Activated T-cell treated with anti-CD3 and anti-CD28 coated beads, Interleukin-2, amount 50 U/mL, for 1 hour (primary cell): Measurements from ENCODE around the gene NTN4.
"Not testable (repeated sequence)": the region's sequence is repeated elsewhere in the genome, so short reads cannot be mapped to it uniquely, and the experiment has no call there.

Experiments used
- DNase-seq: peaks from one replicate; pipeline ENCODE4 v3.0.0-alpha.2; 2020

The NTN4 gene

GRCh38 chr12:95742586-95742985, 48.0 kb downstream of the NTN4 start:
- no peak for DNase-seq

DNA sequence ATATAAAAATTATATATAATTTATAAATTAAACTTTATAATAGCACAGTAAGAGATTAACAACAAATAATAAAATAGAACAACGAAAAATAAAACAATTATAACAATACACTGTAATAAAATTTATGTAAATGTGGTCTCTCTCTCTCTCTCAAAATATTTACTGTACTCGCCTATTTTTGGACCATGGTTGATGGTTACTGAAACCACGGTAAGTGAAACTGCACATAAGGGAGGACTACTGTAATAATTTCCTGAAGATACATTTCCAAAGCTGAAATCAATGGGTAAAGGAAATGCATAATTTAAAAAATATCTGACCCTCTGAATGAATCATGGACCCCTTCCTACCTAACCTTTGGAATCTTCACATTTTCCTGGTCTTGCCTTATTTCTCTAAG, 48.9 kb downstream of the NTN4 start:
- DNase-seq = no peak

DNA sequence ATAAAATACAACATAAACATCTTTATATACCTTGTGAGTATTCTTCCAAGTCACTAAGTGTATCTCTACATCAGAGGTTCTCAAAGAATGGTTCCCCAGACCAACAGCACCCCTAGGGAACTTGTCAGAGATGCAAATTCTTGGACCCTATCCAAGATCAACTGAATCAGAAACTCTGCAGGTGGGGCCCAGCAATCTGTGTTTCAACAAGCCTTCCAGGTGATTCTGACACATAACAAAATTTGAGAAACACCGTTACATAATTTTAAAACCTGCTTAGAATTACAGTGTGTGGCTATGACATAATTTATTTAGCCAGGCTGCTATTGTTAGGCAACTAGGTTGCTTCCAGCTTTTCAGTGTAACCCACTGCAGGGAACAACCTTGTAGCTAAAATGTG, 49.8 kb downstream of the NTN4 start:
- no peak for DNase-seq

GRCh38 chr12:95739561-95740313, 50.8 kb downstream of the NTN4 start:
- DNase-seq = no peak

GRCh38 chr12:95738024-95738611, 52.4 kb downstream of the NTN4 start:
- no peak for DNase-seq

- DNase-seq = no peak
Measured at GRCh38 chr12:95736631-95737030, 53.9 kb downstream of the NTN4 start.

DNA sequence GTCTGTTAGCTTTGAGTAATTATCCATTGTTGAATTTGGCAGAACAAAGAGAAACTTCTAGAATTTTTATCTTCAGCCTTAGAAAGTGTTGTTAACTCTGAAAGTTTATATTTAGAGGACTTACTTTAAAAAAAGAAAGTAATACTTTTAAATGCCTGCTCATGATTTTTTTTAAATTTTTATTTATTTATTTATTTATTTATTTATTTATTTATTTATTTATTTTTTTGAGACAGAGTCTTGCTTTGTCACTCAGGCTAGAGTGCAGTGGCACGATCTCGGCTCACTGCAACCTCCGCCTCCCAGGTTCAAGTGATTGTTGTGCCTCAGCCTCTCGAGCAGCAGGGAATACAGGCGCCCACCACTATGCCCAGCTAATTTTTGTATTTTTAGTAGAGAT, 54.8 kb downstream of the NTN4 start:
- DNase-seq = not testable (repeated sequence)

- no peak for DNase-seq
Measured at GRCh38 chr12:95733141-95733825, 57.3 kb downstream of the NTN4 start.

- no peak for DNase-seq
Measured at GRCh38 chr12:95731519-95731958, 59.0 kb downstream of the NTN4 start.

DNA sequence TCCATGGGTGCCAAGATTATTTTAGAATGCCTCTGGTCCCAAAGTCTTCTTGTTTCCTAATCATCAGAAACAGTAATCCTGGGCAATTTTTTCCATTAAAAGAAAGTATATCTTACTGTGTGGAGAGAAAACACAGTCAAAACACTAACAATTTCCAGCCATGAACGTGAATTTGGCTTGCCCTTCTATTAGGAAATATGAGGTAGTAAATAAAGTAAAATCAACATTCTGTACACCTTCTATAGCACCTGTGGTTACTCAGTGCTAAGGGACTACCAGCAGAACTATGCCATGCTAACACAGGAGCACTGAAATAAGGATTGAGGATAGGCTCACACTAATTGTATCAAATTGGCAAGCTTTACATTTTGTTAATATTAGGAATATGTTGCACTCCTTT, 60.1 kb downstream of the NTN4 start:
- DNase-seq = no peak

DNA sequence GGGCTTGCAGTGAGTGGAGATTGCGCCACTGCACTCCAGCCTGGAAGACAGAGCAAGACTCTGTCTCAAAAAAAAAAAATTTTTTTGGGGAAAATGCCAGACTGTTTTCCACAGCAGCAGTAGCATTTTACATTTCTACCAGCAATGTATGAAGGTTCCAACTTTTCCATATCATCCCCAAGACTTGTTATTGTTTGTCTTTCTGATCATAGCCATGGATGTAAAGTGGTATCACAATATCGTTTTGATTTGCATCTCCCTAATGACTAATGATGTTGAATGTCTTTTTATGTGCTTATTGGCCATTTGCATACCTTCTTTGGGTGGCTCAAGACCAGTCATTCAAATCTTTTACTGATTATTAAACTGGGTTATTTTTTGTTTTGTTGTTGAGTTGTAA, 63.7 kb downstream of the NTN4 start:
- no peak for DNase-seq

DNA sequence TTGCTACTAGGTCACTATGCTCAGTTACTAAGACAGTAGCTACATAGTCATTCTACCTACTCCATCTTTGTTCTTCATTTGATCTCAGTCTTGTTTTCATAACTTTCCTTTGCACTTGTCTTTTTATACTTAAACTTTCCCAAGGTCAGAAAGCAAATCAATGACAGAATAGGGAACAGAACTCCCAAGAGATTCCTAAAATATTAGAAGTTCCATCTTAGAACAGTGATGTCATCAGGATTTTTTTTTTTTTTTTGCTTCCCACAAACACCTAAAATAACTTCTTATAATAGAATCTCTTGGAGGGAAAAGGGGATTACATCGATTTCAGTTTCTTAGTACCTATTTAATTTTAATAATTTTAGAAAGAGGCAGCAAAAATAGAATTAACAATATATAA, 65.8 kb downstream of the NTN4 start:
- DNase-seq = no peak

- no peak for DNase-seq
Measured at GRCh38 chr12:95723693-95724384, 66.7 kb downstream of the NTN4 start.

DNA sequence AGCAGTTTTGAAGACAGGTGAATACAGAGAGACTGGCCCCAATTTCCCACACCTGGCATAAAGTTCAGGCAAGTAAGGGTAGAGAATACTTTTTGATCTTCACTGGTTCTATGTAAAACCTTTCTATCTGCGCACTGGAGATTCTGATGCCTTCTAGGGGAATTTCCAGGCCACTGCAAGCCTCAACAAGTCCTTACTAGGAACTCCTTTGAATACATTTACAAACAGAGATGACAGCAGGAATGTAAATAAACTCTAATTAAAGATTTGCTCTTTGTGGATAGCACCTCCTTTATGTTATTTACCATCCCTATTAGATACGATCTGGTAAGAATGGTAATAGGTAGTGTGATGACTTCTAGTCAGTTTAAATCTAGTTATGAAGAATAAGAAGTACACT, 69.2 kb downstream of the NTN4 start:
- no peak for DNase-seq

- no peak for DNase-seq
Measured at GRCh38 chr12:95720146-95720545, 70.4 kb downstream of the NTN4 start.

- no peak for DNase-seq
Measured at GRCh38 chr12:95718772-95719171, 71.8 kb downstream of the NTN4 start.

DNA sequence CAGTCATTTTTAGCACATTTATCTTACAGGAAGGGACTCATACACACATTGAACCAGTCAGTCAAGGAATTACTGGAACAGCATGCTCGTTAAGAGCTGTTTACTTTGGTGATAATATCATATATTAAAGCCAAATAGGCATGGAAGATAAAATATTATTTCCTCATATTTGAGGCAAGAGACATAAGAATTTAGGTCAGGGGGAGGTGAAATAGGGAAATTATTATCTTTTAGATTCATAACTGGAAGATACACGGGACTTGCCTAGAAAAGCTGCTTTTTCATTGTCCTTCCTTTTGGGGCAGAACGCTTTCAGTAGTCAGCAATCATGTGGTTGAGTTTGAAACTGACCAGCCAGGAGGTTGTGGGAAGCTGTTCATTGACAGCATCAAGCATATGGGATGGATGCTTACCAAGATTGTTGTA, 72.5 kb downstream of the NTN4 start:
- no peak for DNase-seq

- DNase-seq = no peak
Measured at GRCh38 chr12:95717316-95717928, 73.1 kb downstream of the NTN4 start.

GRCh38 chr12:95715177-95715576, 75.4 kb downstream of the NTN4 start:
- no peak for DNase-seq

DNA sequence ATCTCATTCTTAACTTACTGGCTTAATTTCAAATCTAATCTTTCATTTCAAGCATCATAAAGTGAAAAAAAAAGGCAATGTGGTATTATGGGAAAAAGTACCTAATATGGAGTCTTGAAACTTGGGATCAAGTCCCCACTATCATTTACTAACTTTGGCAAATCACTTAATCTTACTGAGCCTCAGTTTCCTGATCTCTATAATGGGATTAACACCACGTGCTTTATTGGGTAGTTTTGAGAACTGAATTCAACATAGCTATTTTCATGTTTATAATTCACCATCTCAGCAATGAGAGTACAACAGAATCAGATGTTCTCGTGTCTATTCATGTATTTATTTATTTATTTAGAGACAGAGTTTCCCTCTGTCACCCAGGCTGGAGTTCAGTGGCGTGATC, 78.3 kb downstream of the NTN4 start:
- no peak for DNase-seq

DNA sequence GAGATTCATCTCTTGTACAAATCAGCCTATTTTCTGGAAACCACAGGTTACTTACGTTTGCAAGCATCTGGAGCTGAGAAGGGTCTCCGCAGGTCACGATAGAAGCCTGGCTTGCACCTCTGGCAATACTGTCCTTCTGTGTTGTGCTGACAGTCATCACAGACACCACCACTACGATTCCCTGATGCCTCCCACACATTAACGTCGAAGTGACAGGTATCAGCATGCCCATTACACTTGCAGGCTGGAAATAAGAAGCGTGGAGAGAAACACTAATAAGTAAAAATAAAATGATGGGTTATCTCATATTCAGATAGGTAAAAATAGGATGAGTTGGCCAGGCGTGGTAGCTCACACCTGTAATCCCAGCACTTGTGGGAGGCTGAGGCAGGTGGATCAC, 80.2 kb downstream of the NTN4 start:
- no peak for DNase-seq

DNA sequence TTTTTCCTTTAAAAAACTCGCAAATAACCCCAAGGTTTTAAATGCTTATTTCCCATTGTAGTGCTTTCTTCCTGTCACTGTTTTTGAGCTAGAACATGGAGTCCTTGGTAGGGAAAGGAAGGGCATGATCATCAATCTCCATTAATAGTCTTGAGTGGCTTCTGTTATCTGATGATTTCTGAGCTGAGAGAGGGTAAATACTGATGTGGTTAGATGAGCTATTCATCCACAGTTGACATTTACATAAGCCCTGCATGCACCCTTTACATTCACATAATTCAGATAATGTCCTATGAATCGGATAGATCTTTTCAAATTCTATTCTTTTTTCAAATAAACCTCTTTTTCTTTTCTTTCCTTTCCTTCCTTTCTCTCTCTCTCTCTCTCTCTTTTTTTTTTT, 81.4 kb downstream of the NTN4 start:
- no peak for DNase-seq

- DNase-seq = no peak
Measured at GRCh38 chr12:95705143-95705542, 85.4 kb downstream of the NTN4 start.
